SH-SY5Y (cell line): ENCODE data around the gene PFDN6.
A peak's percentile ranks its signal among the peaks of the same experiment; 100 is the strongest.

Experiments
- GATA2 ChIP-seq: IDR thresholded peaks from 2 replicates; pipeline ENCODE4 v1.6.1; 2011; ENCODE audit warnings: mild to moderate bottlenecking, low read depth, low read length
- GATA3 ChIP-seq: IDR thresholded peaks from 2 replicates; pipeline ENCODE4 v1.6.1; 2011; ENCODE audit warnings: low read depth, mild to moderate bottlenecking, low read length, moderate library complexity

Gene PFDN6

GRCh38 chr6:33316603-33317418, 27.4 kb downstream of the PFDN6 start:
- TF ChIP-seq GATA2 (no peak), GATA3 (no peak)

GRCh38 chr6:33317419-33317668, 27.9 kb downstream of the PFDN6 start:
- TF ChIP-seq GATA2 (no peak), GATA3 (no peak)

- TF ChIP-seq GATA3 (no peak), GATA2 (peak; percentile 31; the same call in 1 of the 2 replicates)
Observed at GRCh38 chr6:33317669-33318425, 28.4 kb downstream of the PFDN6 start, which contains the start of gene ZBTB22. Gene ZBTB22 (minus strand): TSS chr6:33317744. CDS start chr6:33316916, 828 bp downstream.

GRCh38 chr6:33318426-33319073, 29.1 kb downstream of the PFDN6 start:
- TF ChIP-seq GATA3 (no peak), GATA2 (no peak)

- TF ChIP-seq GATA2: no peak
- no peak for TF ChIP-seq GATA3
Observed at GRCh38 chr6:33319939-33320314, 30.5 kb downstream of the PFDN6 start.

GRCh38 chr6:33320315-33321181, 31.1 kb downstream of the PFDN6 start:
- TF ChIP-seq GATA3 (no peak), GATA2 (no peak)

GRCh38 chr6:33321227-33321626, 31.8 kb downstream of the PFDN6 start:
- no peak for TF ChIP-seq GATA3
- TF ChIP-seq GATA2: no peak

- TF ChIP-seq GATA3 (no peak), GATA2 (no peak)
Observed at GRCh38 chr6:33323623-33323948, 34.2 kb downstream of the PFDN6 start.

- TF ChIP-seq GATA3 (no peak), GATA2 (no peak)
Observed at GRCh38 chr6:33324125-33324524, 34.7 kb downstream of the PFDN6 start.

- TF ChIP-seq GATA2: no peak
- TF ChIP-seq GATA3: no peak
Observed at GRCh38 chr6:33329058-33329457, 39.7 kb downstream of the PFDN6 start.

- TF ChIP-seq GATA3 (no peak), GATA2 (no peak)
Observed at GRCh38 chr6:33330736-33331135, 41.3 kb downstream of the PFDN6 start.

- TF ChIP-seq GATA3 (no peak), GATA2 (no peak)
Observed at GRCh38 chr6:33333666-33334065, 44.3 kb downstream of the PFDN6 start.

GRCh38 chr6:33335916-33336315, 46.5 kb downstream of the PFDN6 start:
- TF ChIP-seq GATA2: no peak
- no peak for TF ChIP-seq GATA3

GRCh38 chr6:33336495-33336894, 47.1 kb downstream of the PFDN6 start:
- no peak for TF ChIP-seq GATA2
- no peak for TF ChIP-seq GATA3
